ENCODE measurements around the gene GSS. TPM values are rescaled to one million over a fixed set of nuclear protein-coding genes. Genes with fewer than 3 reads are reported as not detected.

GSS gene
- total RNA-seq, 4 donors from 2014 or later = 45.7 to 81.8 (median 62.4) TPM

DNA sequence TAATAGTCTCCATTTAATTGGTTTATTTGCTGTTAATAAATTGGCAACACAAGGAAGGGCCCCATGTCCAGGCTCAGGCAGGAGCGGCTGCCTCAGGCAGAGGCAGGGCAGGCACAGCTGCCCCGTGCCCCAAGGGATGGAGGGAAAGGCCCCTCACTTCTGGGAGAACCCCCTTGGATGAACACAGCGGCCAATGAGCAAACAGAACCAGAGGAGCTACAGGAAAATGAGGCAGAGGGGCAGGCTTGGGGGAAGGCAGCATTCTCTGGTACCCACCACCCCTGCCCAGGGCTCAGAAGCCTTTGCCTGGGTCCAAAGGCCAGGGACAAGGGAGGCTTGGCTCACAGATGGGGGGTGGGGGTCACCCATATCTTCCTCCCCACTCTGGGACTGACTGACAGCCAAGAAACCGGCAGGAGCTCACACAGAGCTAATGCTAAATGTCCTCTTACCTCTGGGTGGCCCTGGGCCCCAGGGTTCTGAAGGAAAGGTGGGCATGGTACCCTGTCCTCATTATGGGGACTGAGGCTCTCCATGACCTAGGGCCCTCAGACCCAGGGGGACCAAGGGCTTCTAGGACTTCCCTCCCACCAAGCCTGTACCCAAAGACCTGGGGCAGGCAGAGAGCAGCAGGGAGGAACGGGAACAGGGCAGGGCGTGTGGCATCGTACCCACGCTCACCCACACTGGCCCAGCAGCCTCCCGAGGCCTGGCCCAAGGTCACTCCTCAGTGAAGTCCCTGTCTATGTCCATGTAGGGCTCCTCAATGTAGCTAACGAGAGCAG lies 47.0 kb upstream of the GSS start:
- WGBS, 2 donors = 87 to 97% methylated on average over 9 to 10 of the region's 10 CpGs
- no peak overlapping the region for H3K27ac ChIP-seq
- no peak for DNase-seq
- TF ChIP-seq POLR2A (IDR thresholded peaks at IDR 0.05) = no peak
- H3K4me1 ChIP-seq = no peaks in the 10 kb centered on the region
- H3K27me3 ChIP-seq = no peaks in the 10 kb centered on the region
- H3K36me3 ChIP-seq = peaks cover 87 to 93% of the 10 kb centered on the region in 2 donors
- intact Hi-C loops (cut with DNase I) = no loop called here
- no peak overlapping the region for H3K4me3 ChIP-seq (replicated peaks in 1 of 3)
- H3K9me3 ChIP-seq = no peaks in the 10 kb centered on the region

DNA sequence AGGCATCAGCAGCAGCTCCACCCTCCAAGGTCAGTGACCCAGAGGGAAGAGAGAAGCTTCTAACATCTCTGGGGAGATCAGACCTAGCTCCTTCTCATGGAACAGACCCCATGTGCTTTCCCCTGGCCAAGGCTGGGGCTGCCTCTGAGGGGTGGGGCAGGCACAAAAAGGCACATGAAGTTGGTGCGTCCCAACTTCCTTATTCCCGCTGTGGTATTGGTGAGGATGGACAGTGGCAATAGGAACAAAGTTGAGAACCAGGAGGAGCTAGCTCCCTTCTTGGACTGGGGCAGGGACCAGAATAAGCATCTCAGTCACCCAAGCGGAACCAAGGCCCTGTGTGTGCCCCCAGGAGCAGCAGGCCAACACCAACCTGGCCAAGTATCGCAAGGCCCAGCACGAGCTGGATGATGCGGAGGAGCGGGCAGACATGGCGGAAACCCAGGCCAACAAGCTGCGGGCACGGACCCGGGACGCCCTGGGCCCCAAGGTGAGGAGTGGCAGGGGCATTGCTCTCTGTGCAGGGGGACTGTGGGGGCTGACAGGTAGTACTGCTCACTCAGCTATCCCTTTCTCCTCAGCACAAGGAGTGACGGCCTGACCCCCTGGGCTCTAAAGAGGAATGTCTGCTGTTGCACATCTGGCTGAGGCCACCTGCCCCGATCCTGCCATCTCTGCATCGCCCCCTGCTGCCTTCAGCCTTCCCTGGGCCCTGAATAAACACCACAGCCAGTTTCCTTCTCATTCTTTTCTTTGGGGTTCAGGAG lies 46.2 kb upstream of the GSS start:
- intact Hi-C loops (cut with DNase I) = no loop called here
- peaks cover 81 to 84% of the 10 kb centered on the region in 2 donors for H3K36me3 ChIP-seq

DNA sequence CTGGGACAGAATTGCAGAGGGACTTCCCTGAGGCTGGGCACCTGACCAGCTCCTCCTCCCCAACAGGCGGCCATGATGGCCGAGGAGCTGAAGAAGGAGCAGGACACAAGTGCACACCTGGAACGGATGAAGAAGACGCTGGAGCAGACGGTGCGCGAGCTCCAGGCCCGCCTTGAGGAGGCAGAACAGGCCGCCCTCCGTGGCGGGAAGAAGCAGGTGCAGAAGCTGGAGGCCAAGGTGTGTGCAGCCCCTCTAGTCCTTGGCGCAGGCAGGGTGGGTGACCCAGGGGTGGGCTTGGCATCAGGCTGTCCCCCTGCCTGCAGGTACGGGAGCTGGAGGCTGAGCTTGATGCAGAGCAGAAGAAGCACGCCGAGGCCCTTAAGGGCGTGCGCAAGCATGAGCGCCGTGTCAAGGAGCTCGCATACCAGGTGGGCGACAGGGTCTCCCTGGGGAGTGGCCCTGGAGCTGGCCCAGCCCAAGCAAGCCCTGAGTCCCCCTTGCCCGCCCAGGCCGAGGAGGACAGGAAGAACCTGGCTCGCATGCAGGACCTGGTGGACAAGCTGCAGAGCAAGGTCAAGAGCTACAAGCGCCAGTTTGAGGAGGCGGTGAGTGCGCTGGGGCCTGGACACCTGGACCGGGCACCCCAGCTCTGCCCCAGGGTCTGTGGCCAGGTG lies 45.5 kb upstream of the GSS start:
- Histone ChIP-seq H3K36me3 (peaks cover 81 to 83% of the 10 kb centered on the region in 2 donors), H3K9me3 (no peaks in the 10 kb centered on the region), H3K4me3 (replicated peaks in 1 of 3) (no peak overlapping the region), H3K27me3 (no peaks in the 10 kb centered on the region), H3K27ac (no peak overlapping the region), H3K4me1 (no peaks in the 10 kb centered on the region)
- DNase-seq = no peak
- intact Hi-C loops (cut with DNase I) = no loop called here
- WGBS, 2 donors = 94 to 97% methylated on average over 25 to 28 of the region's 28 CpGs
- TF ChIP-seq POLR2A (IDR thresholded peaks at IDR 0.05) = no peak
- TF ChIP-seq, protein P1, sequence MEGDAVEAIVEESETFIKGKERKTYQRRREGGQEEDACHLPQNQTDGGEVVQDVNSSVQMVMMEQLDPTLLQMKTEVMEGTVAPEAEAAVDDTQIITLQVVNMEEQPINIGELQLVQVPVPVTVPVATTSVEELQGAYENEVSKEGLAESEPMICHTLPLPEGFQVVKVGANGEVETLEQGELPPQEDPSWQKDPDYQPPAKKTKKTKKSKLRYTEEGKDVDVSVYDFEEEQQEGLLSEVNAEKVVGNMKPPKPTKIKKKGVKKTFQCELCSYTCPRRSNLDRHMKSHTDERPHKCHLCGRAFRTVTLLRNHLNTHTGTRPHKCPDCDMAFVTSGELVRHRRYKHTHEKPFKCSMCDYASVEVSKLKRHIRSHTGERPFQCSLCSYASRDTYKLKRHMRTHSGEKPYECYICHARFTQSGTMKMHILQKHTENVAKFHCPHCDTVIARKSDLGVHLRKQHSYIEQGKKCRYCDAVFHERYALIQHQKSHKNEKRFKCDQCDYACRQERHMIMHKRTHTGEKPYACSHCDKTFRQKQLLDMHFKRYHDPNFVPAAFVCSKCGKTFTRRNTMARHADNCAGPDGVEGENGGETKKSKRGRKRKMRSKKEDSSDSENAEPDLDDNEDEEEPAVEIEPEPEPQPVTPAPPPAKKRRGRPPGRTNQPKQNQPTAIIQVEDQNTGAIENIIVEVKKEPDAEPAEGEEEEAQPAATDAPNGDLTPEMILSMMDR (IDR thresholded peaks at IDR 0.05) = no peak

More for the DNA sequence above, 46.2 kb upstream of the GSS start:
- Histone ChIP-seq H3K27me3 (no peaks in the 10 kb centered on the region), H3K4me3 (replicated peaks in 1 of 3) (no peak overlapping the region), H3K27ac (no peak overlapping the region), H3K4me1 (no peaks in the 10 kb centered on the region), H3K9me3 (no peaks in the 10 kb centered on the region)
- TF ChIP-seq, protein P1 (IDR thresholded peaks at IDR 0.05) = peak in 1 of 6 experiments; percentile 11
- no peak for TF ChIP-seq POLR2A (IDR thresholded peaks at IDR 0.05)
- 88 to 91% methylated on average over 5 to 14 of the region's 15 CpGs for WGBS, 2 donors
- DNase-seq = no peak

DNA sequence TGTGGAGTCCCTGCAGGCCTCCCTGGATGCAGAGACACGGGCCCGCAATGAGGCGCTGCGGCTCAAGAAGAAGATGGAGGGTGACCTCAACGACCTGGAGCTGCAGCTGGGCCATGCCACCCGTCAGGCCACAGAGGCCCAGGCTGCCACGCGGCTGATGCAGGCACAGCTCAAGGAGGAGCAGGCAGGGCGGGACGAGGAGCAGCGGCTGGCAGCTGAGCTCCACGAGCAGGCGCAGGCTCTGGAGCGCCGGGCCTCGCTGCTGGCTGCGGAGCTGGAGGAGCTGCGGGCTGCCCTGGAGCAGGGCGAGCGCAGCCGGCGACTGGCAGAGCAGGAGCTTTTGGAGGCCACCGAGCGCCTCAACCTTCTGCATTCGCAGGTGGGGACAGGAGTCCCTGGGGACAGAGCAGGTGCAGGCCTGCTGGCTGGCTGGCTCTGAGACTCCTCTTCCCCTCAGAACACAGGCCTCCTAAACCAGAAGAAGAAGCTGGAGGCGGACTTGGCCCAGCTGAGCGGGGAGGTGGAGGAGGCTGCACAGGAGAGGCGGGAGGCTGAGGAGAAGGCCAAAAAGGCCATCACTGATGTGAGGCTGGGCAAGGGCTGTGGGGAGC lies 44.8 kb upstream of the GSS start:
- peaks cover 78 to 79% of the 10 kb centered on the region in 2 donors for H3K36me3 ChIP-seq
- no peak for TF ChIP-seq POLR2A (IDR thresholded peaks at IDR 0.05)
- TF ChIP-seq, protein P1 (IDR thresholded peaks at IDR 0.05) = no peak
- no peaks in the 10 kb centered on the region for H3K27me3 ChIP-seq
- H3K9me3 ChIP-seq = no peaks in the 10 kb centered on the region
- no peak overlapping the region for H3K27ac ChIP-seq
- no peaks in the 10 kb centered on the region for H3K4me1 ChIP-seq
- whole genome bisulfite sequencing, 2 donors = 97% methylated on average over 9 to 23 of the region's 28 CpGs
- H3K4me3 ChIP-seq (replicated peaks in 1 of 3) = no peak overlapping the region
- intact Hi-C loops (cut with DNase I) = no loop called here
- no peak for DNase-seq

DNA sequence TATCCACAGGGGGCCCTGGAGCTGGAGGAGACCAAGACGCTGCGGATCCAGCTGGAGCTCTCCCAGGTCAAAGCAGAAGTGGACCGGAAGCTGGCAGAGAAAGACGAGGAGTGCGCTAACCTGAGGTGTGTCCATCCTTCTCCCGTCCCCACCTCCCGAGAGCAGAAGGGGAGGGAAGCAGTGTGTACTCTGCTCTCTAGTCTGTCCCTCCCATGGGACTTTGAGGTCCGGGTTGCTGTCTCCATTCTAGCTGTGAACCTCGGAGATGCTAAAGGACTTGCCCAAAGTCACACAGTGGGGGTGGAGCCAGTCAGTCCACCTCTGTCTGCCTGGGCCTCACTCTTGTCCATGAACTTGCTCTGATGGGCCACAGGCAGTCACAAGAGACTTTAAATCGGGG lies 44.2 kb upstream of the GSS start:
- TF ChIP-seq, protein P1 (IDR thresholded peaks at IDR 0.05) = no peak
- no peak for TF ChIP-seq POLR2A (IDR thresholded peaks at IDR 0.05)
- DNase-seq = no peak
- peaks cover 74 to 79% of the 10 kb centered on the region in 2 donors for H3K36me3 ChIP-seq

More for the DNA sequence above, 44.2 kb upstream of the GSS start:
- Histone ChIP-seq H3K4me3 (replicated peaks in 1 of 3) (no peak overlapping the region), H3K27ac (no peak overlapping the region), H3K27me3 (no peaks in the 10 kb centered on the region), H3K9me3 (no peaks in the 10 kb centered on the region), H3K4me1 (no peaks in the 10 kb centered on the region)
- WGBS, 2 donors = 75% methylated on average over 5 to 10 of the region's 10 CpGs
- intact Hi-C loops (cut with DNase I) = no loop called here

Data from thyroid gland (tissue), 4 donors.